ENCODE results near the gene UBL7. TPM values are rescaled to one million over a fixed set of nuclear protein-coding genes. Genes with fewer than 3 reads are reported as not detected.
A peak's percentile ranks its signal among the peaks of the same experiment; 100 is the strongest.

UBL7 gene
- total and polyA plus RNA-seq, 10 of the 15 experiments (the other 5 are each of a cell fraction or from before 2014, with no cell fraction given), result 25.9 to 145 (median 90.1) TPM

GRCh38 chr15:74460871-74461846, at the start of gene UBL7 (continued):
- TF ChIP-seq ZBTB4 (CRISPR knock-in tag; IDR thresholded peaks at IDR 0.05) (no peak), RCOR1 (conservative IDR thresholded peaks at IDR 0.05; ENCODE audit: low read depth, low read length) (no peak), IRF5 (IDR thresholded peaks at IDR 0.05; ENCODE audit: borderline replicate concordance) (no peak), POLR2AphosphoS2 (IDR thresholded peaks at IDR 0.05; ENCODE audit: low read depth, low read length) (peak; percentile 86; the same call in 1 of the 2 replicates), FOXM1 (IDR thresholded peaks at IDR 0.05; ENCODE audit: low read depth, low read length) (0 out of 2 replicates have a peak, but pooled peaks have one; percentile 70), MYB (IDR thresholded peaks at IDR 0.05; ENCODE audit: borderline replicate concordance, low read depth, low read length) (no peak), ESRRA (IDR thresholded peaks at IDR 0.05; ENCODE audit: low read length) (no peak), RAD21 (IDR thresholded peaks at IDR 0.05; ENCODE audit: insufficient read depth, low read depth, low read length) (no peak), IRF4 (IDR thresholded peaks at IDR 0.05; ENCODE audit: low read depth, low read length) (peak; percentile 30), RBBP5 (conservative IDR thresholded peaks at IDR 0.05) (no peak), WRNIP1 (IDR thresholded peaks at IDR 0.05; ENCODE audit: borderline replicate concordance, low read depth, low read length) (no peak), ETV6 (conservative IDR thresholded peaks at IDR 0.05 in 1 of 2, IDR thresholded peaks at IDR 0.05 in 1 of 2; ENCODE audit: borderline replicate concordance in 1 of 2, low read depth in 1 of 2) (no peak), ATF7 (IDR thresholded peaks at IDR 0.05; ENCODE audit: low read depth) (no peak), MEF2A (IDR thresholded peaks at IDR 0.05; ENCODE audit: insufficient read depth, low read depth, low read length) (no peak), ZNF24 (IDR thresholded peaks at IDR 0.05) (no peak), NBN (IDR thresholded peaks at IDR 0.05) (peak; percentile 52; the same call in 1 of the 2 replicates), MYC (IDR thresholded peaks at IDR 0.05; ENCODE audit: insufficient read depth, insufficient read length, insufficient replicate concordance, low read length, severe bottlenecking) (no peak), RAD51 (IDR thresholded peaks at IDR 0.05) (no peak), BHLHE40 (IDR thresholded peaks at IDR 0.05; ENCODE audit: borderline replicate concordance in 1 of 2, low read depth in 2 of 2, low read length in 1 of 2) (peak in 1 of 2 experiments; percentile 18; a peak in 1 of 4 replicates)
- TF ChIP-seq, protein P1, sequence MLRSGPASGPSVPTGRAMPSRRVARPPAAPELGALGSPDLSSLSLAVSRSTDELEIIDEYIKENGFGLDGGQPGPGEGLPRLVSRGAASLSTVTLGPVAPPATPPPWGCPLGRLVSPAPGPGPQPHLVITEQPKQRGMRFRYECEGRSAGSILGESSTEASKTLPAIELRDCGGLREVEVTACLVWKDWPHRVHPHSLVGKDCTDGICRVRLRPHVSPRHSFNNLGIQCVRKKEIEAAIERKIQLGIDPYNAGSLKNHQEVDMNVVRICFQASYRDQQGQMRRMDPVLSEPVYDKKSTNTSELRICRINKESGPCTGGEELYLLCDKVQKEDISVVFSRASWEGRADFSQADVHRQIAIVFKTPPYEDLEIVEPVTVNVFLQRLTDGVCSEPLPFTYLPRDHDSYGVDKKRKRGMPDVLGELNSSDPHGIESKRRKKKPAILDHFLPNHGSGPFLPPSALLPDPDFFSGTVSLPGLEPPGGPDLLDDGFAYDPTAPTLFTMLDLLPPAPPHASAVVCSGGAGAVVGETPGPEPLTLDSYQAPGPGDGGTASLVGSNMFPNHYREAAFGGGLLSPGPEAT (IDR thresholded peaks at IDR 0.05; ENCODE audit: low read depth), result peak; percentile 59; the same call in 1 of the 2 replicates
- TF ChIP-seq, protein P2, sequence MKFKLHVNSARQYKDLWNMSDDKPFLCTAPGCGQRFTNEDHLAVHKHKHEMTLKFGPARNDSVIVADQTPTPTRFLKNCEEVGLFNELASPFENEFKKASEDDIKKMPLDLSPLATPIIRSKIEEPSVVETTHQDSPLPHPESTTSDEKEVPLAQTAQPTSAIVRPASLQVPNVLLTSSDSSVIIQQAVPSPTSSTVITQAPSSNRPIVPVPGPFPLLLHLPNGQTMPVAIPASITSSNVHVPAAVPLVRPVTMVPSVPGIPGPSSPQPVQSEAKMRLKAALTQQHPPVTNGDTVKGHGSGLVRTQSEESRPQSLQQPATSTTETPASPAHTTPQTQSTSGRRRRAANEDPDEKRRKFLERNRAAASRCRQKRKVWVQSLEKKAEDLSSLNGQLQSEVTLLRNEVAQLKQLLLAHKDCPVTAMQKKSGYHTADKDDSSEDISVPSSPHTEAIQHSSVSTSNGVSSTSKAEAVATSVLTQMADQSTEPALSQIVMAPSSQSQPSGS (IDR thresholded peaks at IDR 0.05; ENCODE audit: low read length), result no peak; the same call in 1 of the 2 replicates

All from GM12878 (cell line).